ENCODE data around the gene HS6ST1.
"Not testable (repeated sequence)": the region's sequence is repeated elsewhere in the genome, so short reads cannot be mapped to it uniquely, and the experiment has no call there.

Gene HS6ST1

GRCh38 chr2:128271911-128272600, 46.6 kb downstream of the HS6ST1 start:
- no peak for DNase-seq (ENCODE audit: low spot score)
- no peak for TF ChIP-seq CTCF (IDR thresholded peaks at IDR 0.05; ENCODE audit: extremely low read depth, missing control alignments)

GRCh38 chr2:128271597-128271910, 47.1 kb downstream of the HS6ST1 start:
- TF ChIP-seq CTCF (IDR thresholded peaks at IDR 0.05; ENCODE audit: extremely low read depth, missing control alignments) = no peak
- DNase-seq (ENCODE audit: low spot score) = no peak

- DNase-seq (ENCODE audit: low spot score) = no peak
- no peak for TF ChIP-seq CTCF (IDR thresholded peaks at IDR 0.05; ENCODE audit: extremely low read depth, missing control alignments)
These were observed 47.7 kb downstream of the HS6ST1 start for GRCh38 chr2:128270672-128271596.

GRCh38 chr2:128269990-128270671, 48.5 kb downstream of the HS6ST1 start:
- no peak for DNase-seq (ENCODE audit: low spot score)
- no peak for TF ChIP-seq CTCF (IDR thresholded peaks at IDR 0.05; ENCODE audit: extremely low read depth, missing control alignments)

- no peak for TF ChIP-seq CTCF (IDR thresholded peaks at IDR 0.05; ENCODE audit: extremely low read depth, missing control alignments)
- DNase-seq (ENCODE audit: low spot score) = no peak
These were observed 49.3 kb downstream of the HS6ST1 start for GRCh38 chr2:128269063-128269989.

- not testable (repeated sequence) for DNase-seq (ENCODE audit: low spot score)
These were observed 50.1 kb downstream of the HS6ST1 start for GRCh38 chr2:128268611-128269010.

- not testable (repeated sequence) for DNase-seq (ENCODE audit: low spot score)
These were observed 50.5 kb downstream of the HS6ST1 start for GRCh38 chr2:128268145-128268544.

GRCh38 chr2:128267649-128268048, 51.0 kb downstream of the HS6ST1 start:
- not testable (repeated sequence) for DNase-seq (ENCODE audit: low spot score)

GRCh38 chr2:128267197-128267596, 51.5 kb downstream of the HS6ST1 start:
- DNase-seq (ENCODE audit: low spot score) = not testable (repeated sequence)

GRCh38 chr2:128266463-128266862, 52.2 kb downstream of the HS6ST1 start:
- not testable (repeated sequence) for DNase-seq (ENCODE audit: low spot score)

GRCh38 chr2:128265608-128265993, 53.1 kb downstream of the HS6ST1 start:
- DNase-seq (ENCODE audit: low spot score) = not testable (repeated sequence)
